GM12864 (cell line): ENCODE measurements around the gene KRTAP2-1.

Experiments
- DNase-seq: peaks from one replicate; pipeline ENCODE4 v3.0.0-alpha.2; 2011; ENCODE audit warnings: low read depth
- H3K4me3 ChIP-seq: 2 replicates; pipeline ENCODE4 v1.5.1; 2011; ENCODE audit warnings: mild to moderate bottlenecking, low read depth, low read length, control low read depth
- TF ChIP-seq, protein P1 (sequence below): IDR thresholded peaks from 2 replicates; pipeline ENCODE4 v1.5.1; 2011; ENCODE audit warnings: low read depth, mild to moderate bottlenecking, moderate library complexity, low read length, control low read depth, inconsistent platforms; ENCODE audit errors: missing control alignments

The KRTAP2-1 gene

DNA sequence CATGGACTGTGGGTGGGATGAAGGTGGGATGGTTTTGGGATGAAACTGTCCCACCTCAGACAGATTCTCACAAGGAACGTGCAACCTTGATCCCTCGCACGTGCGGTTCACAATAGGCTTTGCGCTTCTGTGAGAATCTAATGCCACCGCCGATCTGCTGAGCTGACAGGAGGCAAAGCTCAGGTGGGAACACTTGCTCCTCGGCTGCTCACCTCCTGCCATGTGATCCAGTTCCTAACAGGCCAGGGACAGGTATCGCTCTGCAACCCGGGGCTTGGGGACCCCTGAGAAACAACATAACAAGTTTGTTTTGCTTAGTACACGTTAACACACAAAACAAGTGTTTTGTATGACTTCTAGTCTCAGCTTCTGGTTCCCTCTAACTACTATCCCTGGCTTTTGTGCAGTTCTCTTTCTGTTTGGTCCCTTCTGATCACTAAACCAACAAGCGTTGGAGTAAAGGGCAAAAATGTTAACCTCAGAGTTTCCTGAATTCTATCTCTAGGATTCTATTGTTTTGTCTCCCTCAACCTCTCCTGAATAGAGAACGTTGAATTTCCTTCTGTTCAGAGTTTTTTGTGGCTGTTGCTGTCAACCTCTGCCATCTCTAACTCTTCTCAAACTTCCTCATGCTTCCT is 30.4 kb downstream of the KRTAP2-1 start:
- no peak for DNase-seq
- H3K4me3 ChIP-seq = no peak overlapping the region
- TF ChIP-seq, protein P1, sequence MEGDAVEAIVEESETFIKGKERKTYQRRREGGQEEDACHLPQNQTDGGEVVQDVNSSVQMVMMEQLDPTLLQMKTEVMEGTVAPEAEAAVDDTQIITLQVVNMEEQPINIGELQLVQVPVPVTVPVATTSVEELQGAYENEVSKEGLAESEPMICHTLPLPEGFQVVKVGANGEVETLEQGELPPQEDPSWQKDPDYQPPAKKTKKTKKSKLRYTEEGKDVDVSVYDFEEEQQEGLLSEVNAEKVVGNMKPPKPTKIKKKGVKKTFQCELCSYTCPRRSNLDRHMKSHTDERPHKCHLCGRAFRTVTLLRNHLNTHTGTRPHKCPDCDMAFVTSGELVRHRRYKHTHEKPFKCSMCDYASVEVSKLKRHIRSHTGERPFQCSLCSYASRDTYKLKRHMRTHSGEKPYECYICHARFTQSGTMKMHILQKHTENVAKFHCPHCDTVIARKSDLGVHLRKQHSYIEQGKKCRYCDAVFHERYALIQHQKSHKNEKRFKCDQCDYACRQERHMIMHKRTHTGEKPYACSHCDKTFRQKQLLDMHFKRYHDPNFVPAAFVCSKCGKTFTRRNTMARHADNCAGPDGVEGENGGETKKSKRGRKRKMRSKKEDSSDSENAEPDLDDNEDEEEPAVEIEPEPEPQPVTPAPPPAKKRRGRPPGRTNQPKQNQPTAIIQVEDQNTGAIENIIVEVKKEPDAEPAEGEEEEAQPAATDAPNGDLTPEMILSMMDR = no peak

DNA sequence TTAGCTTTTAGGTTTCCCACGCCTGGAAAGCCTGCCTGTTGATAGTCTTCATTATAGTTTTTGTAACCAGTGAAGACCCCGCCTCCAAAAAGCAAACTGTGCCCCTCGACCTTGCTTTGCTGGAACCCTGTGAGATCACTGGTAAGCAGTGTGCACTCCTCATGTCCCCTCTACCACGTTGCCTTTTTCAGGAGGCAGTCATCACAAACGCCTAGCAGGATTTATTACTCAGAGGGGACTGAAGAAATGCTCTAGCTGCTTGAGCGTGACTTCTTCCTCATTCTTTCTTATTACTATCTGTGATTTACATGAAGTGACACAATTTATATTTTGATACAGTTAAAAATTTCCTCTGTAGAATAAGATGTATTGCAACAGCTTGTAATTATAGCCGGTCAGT is 31.7 kb downstream of the KRTAP2-1 start:
- TF ChIP-seq, protein P1 = no peak
- no peak overlapping the region for H3K4me3 ChIP-seq
- DNase-seq = no peak

DNA sequence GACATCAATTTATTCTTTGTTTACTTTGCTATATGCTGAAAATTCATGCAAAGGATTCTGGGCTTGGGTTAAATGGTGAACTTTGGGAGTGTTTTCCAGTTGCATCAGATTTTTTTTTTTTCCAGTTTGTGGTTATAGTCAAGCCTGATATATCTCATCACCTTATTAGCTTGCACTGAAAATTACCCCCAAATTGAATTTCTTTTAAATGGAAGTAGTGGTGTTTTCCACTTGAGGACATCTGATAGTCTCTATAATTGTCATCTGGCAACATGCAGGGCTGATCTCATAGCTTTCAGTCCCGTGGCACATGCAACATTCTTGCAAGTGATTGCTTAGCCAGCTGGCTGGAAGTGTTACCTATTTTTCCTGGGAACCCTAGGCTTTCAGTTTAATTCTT is 33.5 kb downstream of the KRTAP2-1 start:
- no peak for DNase-seq
- TF ChIP-seq, protein P1 = no peak
- no peak overlapping the region for H3K4me3 ChIP-seq

DNA sequence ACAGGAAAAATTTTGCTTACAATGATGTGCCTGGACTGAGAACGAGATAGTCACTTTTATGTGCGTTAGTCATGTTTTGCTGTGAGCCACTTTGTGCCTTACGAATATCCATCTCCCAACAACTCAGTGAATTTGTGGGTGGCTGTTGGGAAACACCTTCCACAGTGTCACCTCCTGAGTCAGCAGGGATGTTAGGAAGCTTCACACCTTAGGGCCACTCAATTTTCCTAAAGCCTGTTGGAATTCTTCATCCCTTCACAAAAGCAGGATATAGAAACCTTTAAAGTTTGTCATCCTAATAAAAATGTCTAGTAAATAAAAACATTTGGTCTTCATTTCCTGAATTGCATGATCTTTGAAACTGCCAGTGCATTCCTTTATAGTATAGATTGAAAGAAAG is 33.9 kb downstream of the KRTAP2-1 start:
- TF ChIP-seq, protein P1 = no peak
- no peak for DNase-seq
- H3K4me3 ChIP-seq = no peak overlapping the region

DNA sequence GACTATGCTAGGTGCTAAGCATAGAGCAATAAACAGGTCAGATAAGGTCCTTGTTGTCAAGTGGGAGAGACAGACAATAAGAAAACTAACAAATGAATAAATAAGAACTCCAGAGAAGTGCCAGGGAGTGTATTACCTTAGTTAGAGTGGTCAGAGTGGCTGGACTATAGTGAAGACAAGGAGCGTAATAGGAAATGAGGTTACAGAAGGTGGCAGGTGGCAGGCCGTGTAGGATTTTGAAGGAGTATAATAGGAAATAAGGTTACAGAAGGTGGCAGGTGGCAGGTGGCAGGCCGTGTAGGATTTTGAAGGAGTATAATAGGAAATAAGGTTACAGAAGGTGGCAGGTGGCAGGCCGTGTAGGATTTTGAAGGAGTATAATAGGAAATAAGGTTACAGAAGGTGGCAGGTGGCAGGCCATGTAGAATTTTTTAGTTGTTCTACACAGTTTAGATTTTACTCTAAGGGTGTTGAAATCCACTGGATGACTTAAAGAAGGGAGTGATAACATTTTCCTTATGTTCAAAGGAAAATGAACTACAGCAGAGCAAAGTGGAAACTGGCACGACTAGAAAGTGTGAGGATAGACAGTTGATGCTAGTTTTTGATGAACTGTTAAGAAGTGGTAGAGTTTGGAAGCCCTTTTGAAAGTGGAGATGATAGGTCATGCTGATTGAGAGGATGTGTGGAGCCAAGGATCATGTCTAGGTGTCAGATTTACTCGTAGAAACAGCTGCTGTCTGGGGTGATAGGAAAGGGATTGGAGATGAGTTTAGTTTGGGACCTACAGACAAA is 34.6 kb downstream of the KRTAP2-1 start:
- DNase-seq = no peak
- H3K4me3 ChIP-seq = no peak overlapping the region
- TF ChIP-seq, protein P1 = no peak

DNA sequence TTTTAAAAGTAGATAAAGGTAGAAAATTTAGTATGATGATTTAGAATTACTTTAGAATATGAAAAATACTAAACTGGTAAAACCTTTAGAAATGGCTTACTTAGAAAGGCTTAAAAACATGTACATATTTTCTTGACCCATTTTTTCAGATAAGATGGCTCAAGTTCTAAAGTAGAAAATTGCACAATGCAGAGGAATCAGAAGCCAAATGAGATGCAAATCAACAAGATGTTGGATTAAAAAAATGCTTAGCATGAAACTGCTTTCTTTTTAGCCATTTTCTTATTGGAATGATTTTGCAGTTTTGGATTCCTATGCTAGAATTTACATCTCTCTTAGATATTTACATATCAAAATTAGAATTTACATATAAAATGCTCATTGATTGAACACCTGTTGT is 36.7 kb downstream of the KRTAP2-1 start:
- H3K4me3 ChIP-seq = no peak overlapping the region
- TF ChIP-seq, protein P1 = no peak
- no peak for DNase-seq
